ENCODE measurements around the gene RPH3AL.
"Not testable (repeated sequence)": the region's sequence is repeated elsewhere in the genome, so short reads cannot be mapped to it uniquely, and the experiment has no call there.

RPH3AL gene

GRCh38 chr17:322006-322780, 30.4 kb downstream of the RPH3AL start:
- Histone ChIP-seq H4K20me1 (peaks cover 54% of the 10 kb centered on the region; the same call in 1 of the 2 replicates), H3K4me3 (no peak overlapping the region), H3K9me3 (peaks cover 19% of the 10 kb centered on the region), H3K27me3 (no peaks in the 10 kb centered on the region), H3K4me2 (peak overlapping the region; percentile 45; the same call in 1 of the 2 replicates), H3K4me1 (peaks cover 35% of the 10 kb centered on the region), H3K27ac (no peak overlapping the region), H3K36me3 (peaks cover 65% of the 10 kb centered on the region), H3K9ac (no peak overlapping the region)
- no peak for TF ChIP-seq Cebpa-rat (IDR thresholded peaks at IDR 0.05)

DNA sequence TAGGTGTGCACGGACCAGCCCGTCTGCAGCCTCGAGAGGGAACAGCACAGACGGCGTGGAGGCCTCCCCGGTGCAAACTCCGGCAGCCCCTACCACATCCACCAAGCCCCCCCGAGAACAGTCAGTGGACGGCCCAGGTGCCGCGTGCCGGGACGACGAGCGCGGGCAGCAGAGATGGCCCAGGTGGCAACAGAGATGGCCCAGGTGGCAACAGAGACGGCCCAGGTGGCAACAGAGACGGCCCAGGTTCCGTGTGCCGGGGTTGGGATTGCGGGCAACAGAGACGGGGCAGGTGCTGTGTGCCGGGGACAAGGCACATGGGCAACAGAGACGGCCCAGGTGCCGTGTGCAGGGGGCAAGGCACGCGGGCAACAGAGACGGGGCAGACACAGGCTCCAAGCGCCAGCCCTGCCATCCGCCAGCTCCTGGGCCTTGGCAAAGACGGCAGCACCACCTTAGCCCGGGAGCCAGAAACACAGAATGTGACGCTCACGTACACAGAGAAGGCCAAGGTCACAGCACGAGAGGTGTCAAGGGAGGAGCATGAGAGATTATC, 31.1 kb downstream of the RPH3AL start:
- Histone ChIP-seq H3K27me3 (no peaks in the 10 kb centered on the region), H3K4me2 (no peak overlapping the region), H3K27ac (no peak overlapping the region), H3K4me3 (no peak overlapping the region), H3K4me1 (peaks cover 35% of the 10 kb centered on the region), H4K20me1 (peaks cover 47% of the 10 kb centered on the region; the same call in 1 of the 2 replicates), H3K9me3 (peaks cover 26% of the 10 kb centered on the region), H3K36me3 (peaks cover 65% of the 10 kb centered on the region), H3K9ac (no peak overlapping the region)
- no peak for TF ChIP-seq Cebpa-rat (IDR thresholded peaks at IDR 0.05)

GRCh38 chr17:320809-321385, 31.7 kb downstream of the RPH3AL start:
- no peak for TF ChIP-seq Cebpa-rat (IDR thresholded peaks at IDR 0.05)
- H3K27me3 ChIP-seq: no peaks in the 10 kb centered on the region
- no peak overlapping the region for H3K9ac ChIP-seq
- no peak overlapping the region for H3K4me3 ChIP-seq
- H3K4me1 ChIP-seq: peaks cover 35% of the 10 kb centered on the region
- peaks cover 32% of the 10 kb centered on the region for H3K9me3 ChIP-seq
- H3K36me3 ChIP-seq: peaks cover 65% of the 10 kb centered on the region
- H3K27ac ChIP-seq: no peak overlapping the region
- no peak overlapping the region for H3K4me2 ChIP-seq
- H4K20me1 ChIP-seq: peaks cover 42% of the 10 kb centered on the region; the same call in 1 of the 2 replicates

DNA sequence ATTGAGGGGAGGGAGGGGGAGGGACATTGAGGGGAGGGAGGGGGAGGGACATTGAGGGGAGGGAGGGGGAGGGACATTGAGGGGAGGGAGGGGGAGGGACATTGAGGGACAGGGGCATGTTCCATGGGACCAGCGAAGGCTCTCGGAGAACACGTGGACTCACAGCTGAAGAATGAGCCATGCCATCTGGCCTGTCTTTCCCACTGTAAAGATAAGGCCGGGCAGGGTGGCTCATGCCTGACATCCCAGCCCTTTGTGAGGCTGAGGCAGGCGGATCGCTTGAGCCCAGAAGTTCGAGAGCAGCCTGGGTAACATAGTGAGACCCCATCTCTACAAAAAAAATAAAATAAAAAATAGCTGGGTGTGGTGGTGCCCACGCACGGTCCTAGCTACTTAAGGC, 32.5 kb downstream of the RPH3AL start:
- H3K9me3 ChIP-seq: peaks cover 39% of the 10 kb centered on the region
- no peak overlapping the region for H3K4me3 ChIP-seq
- H4K20me1 ChIP-seq: peaks cover 34% of the 10 kb centered on the region; the same call in 1 of the 2 replicates
- no peak overlapping the region for H3K27ac ChIP-seq
- TF ChIP-seq Cebpa-rat (IDR thresholded peaks at IDR 0.05): no peak
- H3K4me2 ChIP-seq: no peak overlapping the region
- no peak overlapping the region for H3K9ac ChIP-seq
- peaks cover 65% of the 10 kb centered on the region for H3K36me3 ChIP-seq
- H3K4me1 ChIP-seq: peaks cover 35% of the 10 kb centered on the region
- no peaks in the 10 kb centered on the region for H3K27me3 ChIP-seq

- Histone ChIP-seq H4K20me1 (peaks cover 37% of the 10 kb centered on the region; the same call in 1 of the 2 replicates), H3K4me3 (no peak overlapping the region), H3K9ac (no peak overlapping the region), H3K4me2 (no peak overlapping the region), H3K27ac (no peak overlapping the region), H3K4me1 (peaks cover 32% of the 10 kb centered on the region), H3K36me3 (peaks cover 68% of the 10 kb centered on the region), H3K27me3 (no peaks in the 10 kb centered on the region), H3K9me3 (peaks cover 41% of the 10 kb centered on the region)
- TF ChIP-seq Cebpa-rat (IDR thresholded peaks at IDR 0.05): no peak
Observed at GRCh38 chr17:319266-319665, 33.3 kb downstream of the RPH3AL start.

DNA sequence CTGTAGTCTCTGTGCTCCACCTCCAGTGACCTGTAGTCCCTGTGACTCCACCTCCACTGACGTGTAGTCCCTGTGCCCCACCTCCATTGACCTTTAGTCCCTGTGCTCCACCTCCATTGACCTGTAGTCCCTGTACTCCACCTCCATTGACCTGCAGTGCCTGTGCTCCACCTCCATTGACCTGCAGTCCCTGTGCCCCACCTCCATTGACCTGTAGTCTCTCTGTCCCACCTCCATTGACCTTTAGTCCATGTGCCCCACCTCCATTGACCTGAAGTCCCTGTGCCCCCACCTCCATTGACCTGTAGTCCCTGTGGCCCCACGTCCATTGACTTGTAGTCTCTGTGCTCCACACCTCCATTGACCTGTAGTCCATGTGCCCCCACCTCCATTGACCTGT, 35.5 kb downstream of the RPH3AL start:
- peaks cover 10% of the 10 kb centered on the region for H3K4me1 ChIP-seq
- not testable (repeated sequence) for H3K4me2 ChIP-seq, H3K27ac ChIP-seq, H3K4me3 ChIP-seq, H3K27me3 ChIP-seq, H3K9ac ChIP-seq
- peaks cover 37% of the 10 kb centered on the region for H4K20me1 ChIP-seq
- H3K9me3 ChIP-seq: peaks cover 41% of the 10 kb centered on the region
- peaks cover 62% of the 10 kb centered on the region for H3K36me3 ChIP-seq

DNA sequence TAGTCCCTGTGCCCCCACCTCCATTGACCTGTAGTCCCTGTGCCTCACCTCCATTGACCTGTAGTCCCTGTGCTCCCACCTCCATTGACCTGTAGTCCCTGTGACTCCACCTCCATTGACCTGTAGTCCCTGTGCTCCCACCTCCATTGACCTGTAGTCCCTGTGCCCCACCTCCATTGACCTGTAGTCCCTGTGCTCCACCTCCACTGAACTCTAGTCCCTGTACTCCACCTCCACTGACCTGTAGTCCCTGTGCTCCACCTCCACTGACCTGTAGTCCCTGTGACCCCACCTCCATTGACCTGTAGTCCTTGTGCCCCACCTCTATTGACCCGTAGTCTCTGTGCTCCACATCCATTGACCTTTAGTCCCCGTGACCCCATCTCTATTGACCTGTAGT, 37.2 kb downstream of the RPH3AL start:
- peaks cover 41% of the 10 kb centered on the region for H3K9me3 ChIP-seq
- not testable (repeated sequence) for H3K27me3 ChIP-seq, H3K9ac ChIP-seq, H3K4me2 ChIP-seq, H3K4me3 ChIP-seq, H3K27ac ChIP-seq
- H3K4me1 ChIP-seq: peaks cover 10% of the 10 kb centered on the region
- H3K36me3 ChIP-seq: peaks cover 48% of the 10 kb centered on the region
- peaks cover 45% of the 10 kb centered on the region for H4K20me1 ChIP-seq

DNA sequence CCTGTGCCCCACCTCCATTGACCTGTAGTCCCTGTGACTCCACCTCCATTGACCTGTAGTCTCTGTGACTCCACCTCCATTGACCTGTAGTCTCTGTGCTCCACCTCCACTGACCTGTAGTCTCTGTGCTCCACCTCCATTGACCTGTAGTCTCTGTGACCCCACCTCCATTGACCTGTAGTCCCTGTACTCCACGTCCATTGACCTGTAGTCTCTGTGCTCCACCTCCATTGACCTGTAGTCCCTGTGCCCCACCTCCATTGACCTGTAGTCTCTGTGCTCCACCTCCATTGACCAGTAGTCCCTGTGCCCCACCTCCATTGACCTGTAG, 38.0 kb downstream of the RPH3AL start:
- not testable (repeated sequence) for H3K4me3 ChIP-seq

GRCh38 chr17:313911-314613, 38.5 kb downstream of the RPH3AL start:
- TF ChIP-seq Cebpa-rat (IDR thresholded peaks at IDR 0.05): no peak
- Histone ChIP-seq H3K27ac (no peak overlapping the region), H3K36me3 (peaks cover 43% of the 10 kb centered on the region), H3K4me1 (peaks cover 24% of the 10 kb centered on the region), H3K4me3 (no peak overlapping the region), H3K27me3 (no peaks in the 10 kb centered on the region), H3K9ac (no peak overlapping the region), H3K4me2 (no peak overlapping the region), H3K9me3 (peaks cover 38% of the 10 kb centered on the region), H4K20me1 (peaks cover 55% of the 10 kb centered on the region)

More for the DNA sequence above, 38.0 kb downstream of the RPH3AL start:
- Histone ChIP-seq H3K4me1 (peaks cover 18% of the 10 kb centered on the region), H4K20me1 (peaks cover 53% of the 10 kb centered on the region), H3K9me3 (peaks cover 41% of the 10 kb centered on the region), H3K36me3 (peaks cover 48% of the 10 kb centered on the region)
- H3K27me3 ChIP-seq, H3K27ac ChIP-seq, H3K9ac ChIP-seq, H3K4me2 ChIP-seq: not testable (repeated sequence)

DNA sequence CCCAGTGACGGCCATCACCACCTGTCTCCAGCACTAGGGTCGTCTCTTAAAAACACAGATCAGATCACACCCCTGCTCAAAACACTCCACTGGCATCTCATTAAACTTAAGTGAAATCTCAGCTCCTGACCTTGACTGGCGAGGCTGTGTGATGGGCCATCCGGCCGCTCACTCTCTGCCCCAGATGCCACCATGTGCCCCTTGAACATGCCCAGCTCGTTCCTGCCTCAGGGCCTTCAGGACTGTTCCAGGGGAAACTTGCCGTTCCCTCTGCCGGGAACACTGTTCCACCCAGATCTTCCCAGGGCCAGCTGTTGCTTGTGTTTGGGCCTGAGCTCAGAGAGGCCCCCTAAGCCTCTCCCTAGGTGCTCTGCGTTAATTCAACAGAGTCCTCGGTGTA, 39.4 kb downstream of the RPH3AL start:
- Histone ChIP-seq H3K4me1 (peaks cover 32% of the 10 kb centered on the region), H3K4me3 (no peak overlapping the region), H3K9me3 (peaks cover 30% of the 10 kb centered on the region), H3K4me2 (no peak overlapping the region), H3K27me3 (no peaks in the 10 kb centered on the region), H3K9ac (no peak overlapping the region), H3K36me3 (peaks cover 35% of the 10 kb centered on the region), H3K27ac (no peak overlapping the region), H4K20me1 (peaks cover 64% of the 10 kb centered on the region)
- no peak for TF ChIP-seq Cebpa-rat (IDR thresholded peaks at IDR 0.05)

All from BLaER1 (cell line).